ENCODE results near the gene EIF3B. TPM values are rescaled to one million over a fixed set of nuclear protein-coding genes. Genes with fewer than 3 reads are reported as not detected.
"Not testable (repeated sequence)": the region's sequence is repeated elsewhere in the genome, so short reads cannot be mapped to it uniquely, and the experiment has no call there.

Gene EIF3B
- total RNA-seq, 1 experiment from 2014 or later: 87.0 TPM

GRCh38 chr7:2416063-2416462 is 61.4 kb downstream of the EIF3B start:
- Histone ChIP-seq H2AFZ (ENCODE audit: low read length) (no peak overlapping the region), H3K27me3 (ENCODE audit: low read length) (no peaks in the 10 kb centered on the region), H3K9me2 (replicated peaks; ENCODE audit: insufficient read depth, low read length) (no peaks in the 10 kb centered on the region), H3K9ac (ENCODE audit: low read length) (no peak overlapping the region), H3K4me1 (ENCODE audit: low read length) (no peaks in the 10 kb centered on the region), H3K36me3 (ENCODE audit: insufficient read depth, low read length) (no peaks in the 10 kb centered on the region), H3K9me3 (ENCODE audit: low read length) (no peaks in the 10 kb centered on the region), H3K27ac (ENCODE audit: low read length) (no peak overlapping the region), H3K79me2 (ENCODE audit: low read length) (no peaks in the 10 kb centered on the region), H3K4me3 (ENCODE audit: low read length) (no peak overlapping the region), H3K4me2 (ENCODE audit: low read depth, low read length, poor library complexity, severe bottlenecking) (no peak overlapping the region), H4K20me1 (ENCODE audit: insufficient read depth, low read depth, low read length) (0 out of 2 replicates have a peak, but pooled peaks cover 4% of the 10 kb centered on the region)
- no peak for DNase-seq

DNA sequence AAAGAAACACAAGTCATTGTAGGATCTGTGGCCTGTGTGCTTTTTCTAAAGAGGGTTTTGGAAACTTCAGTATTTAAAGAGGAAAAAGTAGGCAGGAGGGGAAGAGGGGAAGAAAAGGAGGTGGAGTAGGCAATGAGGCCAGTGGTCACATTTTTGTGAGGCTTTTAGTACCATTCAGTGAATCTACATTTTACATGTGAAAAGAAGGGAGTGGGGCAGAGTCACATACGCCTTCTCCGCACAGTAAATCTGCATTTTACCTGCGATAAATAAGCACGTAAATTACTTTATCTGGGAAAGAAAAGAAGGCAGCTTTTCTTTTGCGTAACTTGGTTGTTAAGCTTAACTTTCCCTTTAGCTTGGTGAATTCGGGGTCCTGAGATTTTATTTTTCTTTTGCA is 62.0 kb downstream of the EIF3B start:
- H4K20me1 ChIP-seq (ENCODE audit: insufficient read depth, low read depth, low read length): 0 out of 2 replicates have a peak, but pooled peaks cover 4% of the 10 kb centered on the region
- H2AFZ ChIP-seq (ENCODE audit: low read length): no peak overlapping the region
- H3K79me2 ChIP-seq (ENCODE audit: low read length): no peaks in the 10 kb centered on the region
- H3K27ac ChIP-seq (ENCODE audit: low read length): no peak overlapping the region
- no peaks in the 10 kb centered on the region for H3K9me3 ChIP-seq (ENCODE audit: low read length)
- H3K4me3 ChIP-seq (ENCODE audit: low read length): no peak overlapping the region
- DNase-seq: no peak
- no peak overlapping the region for H3K4me2 ChIP-seq (ENCODE audit: low read depth, low read length, poor library complexity, severe bottlenecking)
- H3K27me3 ChIP-seq (ENCODE audit: low read length): no peaks in the 10 kb centered on the region
- H3K9ac ChIP-seq (ENCODE audit: low read length): no peak overlapping the region
- H3K9me2 ChIP-seq (replicated peaks; ENCODE audit: insufficient read depth, low read length): no peaks in the 10 kb centered on the region
- H3K4me1 ChIP-seq (ENCODE audit: low read length): no peaks in the 10 kb centered on the region
- no peaks in the 10 kb centered on the region for H3K36me3 ChIP-seq (ENCODE audit: insufficient read depth, low read length)

- H3K27ac ChIP-seq (ENCODE audit: low read length); DNase-seq; H3K27me3 ChIP-seq (ENCODE audit: low read length); H3K9ac ChIP-seq (ENCODE audit: low read length); H4K20me1 ChIP-seq (ENCODE audit: insufficient read depth, low read depth, low read length); H3K4me3 ChIP-seq (ENCODE audit: low read length); H2AFZ ChIP-seq (ENCODE audit: low read length); H3K4me2 ChIP-seq (ENCODE audit: low read depth, low read length, poor library complexity, severe bottlenecking); H3K79me2 ChIP-seq (ENCODE audit: low read length); H3K36me3 ChIP-seq (ENCODE audit: insufficient read depth, low read length); H3K4me1 ChIP-seq (ENCODE audit: low read length); H3K9me3 ChIP-seq (ENCODE audit: low read length); H3K9me2 ChIP-seq (replicated peaks; ENCODE audit: insufficient read depth, low read length): not testable (repeated sequence)
Measured at GRCh38 chr7:2417178-2417577, 62.6 kb downstream of the EIF3B start.

DNA sequence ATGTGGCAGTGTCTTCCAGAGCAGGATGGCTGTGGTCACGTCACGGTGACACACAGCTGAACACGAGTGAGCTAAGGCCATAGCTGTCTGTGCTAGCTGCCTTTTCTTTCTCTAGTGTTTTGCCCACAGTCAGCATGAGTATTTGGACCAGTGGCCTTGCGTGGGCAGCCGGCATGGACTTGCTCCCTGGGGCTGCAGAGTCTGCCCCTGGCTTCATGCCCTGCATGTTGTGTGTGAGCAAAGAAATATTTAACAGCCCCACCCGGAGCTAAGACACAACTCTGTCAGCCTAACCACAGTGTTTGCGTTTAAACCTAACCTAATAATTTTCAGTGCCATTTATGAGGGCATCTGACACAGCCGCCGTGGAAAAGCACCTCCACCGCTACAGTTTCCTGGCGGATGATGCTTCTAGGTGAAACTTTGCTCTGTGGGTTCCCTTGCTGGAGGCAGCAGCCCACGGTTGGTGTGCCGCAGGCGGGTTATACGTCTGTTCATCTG is 63.4 kb downstream of the EIF3B start:
- H3K27me3 ChIP-seq (ENCODE audit: low read length): no peaks in the 10 kb centered on the region
- no peak overlapping the region for H3K9ac ChIP-seq (ENCODE audit: low read length)
- no peaks in the 10 kb centered on the region for H4K20me1 ChIP-seq (ENCODE audit: insufficient read depth, low read depth, low read length)
- H3K79me2 ChIP-seq (ENCODE audit: low read length): no peaks in the 10 kb centered on the region
- no peaks in the 10 kb centered on the region for H3K4me1 ChIP-seq (ENCODE audit: low read length)
- H3K9me2 ChIP-seq (replicated peaks; ENCODE audit: insufficient read depth, low read length): no peaks in the 10 kb centered on the region
- H3K36me3 ChIP-seq (ENCODE audit: insufficient read depth, low read length): no peaks in the 10 kb centered on the region
- DNase-seq: no peak
- no peak overlapping the region for H3K27ac ChIP-seq (ENCODE audit: low read length)
- no peak overlapping the region for H3K4me2 ChIP-seq (ENCODE audit: low read depth, low read length, poor library complexity, severe bottlenecking)
- no peak overlapping the region for H2AFZ ChIP-seq (ENCODE audit: low read length)
- H3K4me3 ChIP-seq (ENCODE audit: low read length): no peak overlapping the region
- H3K9me3 ChIP-seq (ENCODE audit: low read length): no peaks in the 10 kb centered on the region

DNA sequence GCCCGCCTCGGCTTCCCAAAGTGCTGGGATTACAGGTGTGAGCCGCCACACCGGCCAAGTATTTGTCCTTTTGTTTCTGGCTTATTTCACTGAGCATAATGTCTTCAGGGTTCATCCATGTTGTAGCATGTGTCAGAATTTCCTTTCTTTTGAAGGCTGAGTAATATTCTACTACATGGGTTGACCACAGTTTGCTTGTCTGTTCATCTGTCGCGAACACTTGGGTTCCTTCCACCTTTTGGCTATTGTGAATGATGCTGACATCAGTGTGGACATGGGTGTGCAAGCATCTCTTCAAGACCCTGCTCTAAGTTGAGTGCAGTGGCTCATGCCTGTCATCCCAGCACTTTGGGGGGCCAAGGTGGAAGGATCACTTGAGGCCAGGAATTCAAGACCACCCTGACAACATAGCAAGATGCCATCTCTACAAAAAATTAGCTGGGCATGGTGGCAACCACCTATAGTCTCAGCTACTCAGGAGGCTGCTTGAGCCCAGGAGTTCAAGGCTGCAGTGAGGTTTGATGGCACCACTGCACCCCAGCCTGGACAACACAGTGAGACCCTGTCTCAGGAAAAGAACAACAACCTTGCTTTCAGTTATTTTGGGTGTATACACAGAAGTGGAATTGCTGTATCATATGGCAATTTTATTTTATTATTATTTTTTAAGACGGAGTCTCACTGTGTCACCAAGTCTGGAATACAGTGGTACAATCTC is 65.7 kb downstream of the EIF3B start:
- no peak overlapping the region for H3K9ac ChIP-seq (ENCODE audit: low read length)
- H3K79me2 ChIP-seq (ENCODE audit: low read length): no peaks in the 10 kb centered on the region
- H4K20me1 ChIP-seq (ENCODE audit: insufficient read depth, low read depth, low read length): no peaks in the 10 kb centered on the region
- H3K36me3 ChIP-seq (ENCODE audit: insufficient read depth, low read length): no peaks in the 10 kb centered on the region
- H3K27ac ChIP-seq (ENCODE audit: low read length): no peak overlapping the region
- H3K9me2 ChIP-seq (replicated peaks; ENCODE audit: insufficient read depth, low read length): no peaks in the 10 kb centered on the region
- H3K4me3 ChIP-seq (ENCODE audit: low read length): no peak overlapping the region
- DNase-seq: no peak
- no peaks in the 10 kb centered on the region for H3K27me3 ChIP-seq (ENCODE audit: low read length)
- no peaks in the 10 kb centered on the region for H3K4me1 ChIP-seq (ENCODE audit: low read length)
- no peak overlapping the region for H2AFZ ChIP-seq (ENCODE audit: low read length)
- no peaks in the 10 kb centered on the region for H3K9me3 ChIP-seq (ENCODE audit: low read length)
- H3K4me2 ChIP-seq (ENCODE audit: low read depth, low read length, poor library complexity, severe bottlenecking): no peak overlapping the region

DNA sequence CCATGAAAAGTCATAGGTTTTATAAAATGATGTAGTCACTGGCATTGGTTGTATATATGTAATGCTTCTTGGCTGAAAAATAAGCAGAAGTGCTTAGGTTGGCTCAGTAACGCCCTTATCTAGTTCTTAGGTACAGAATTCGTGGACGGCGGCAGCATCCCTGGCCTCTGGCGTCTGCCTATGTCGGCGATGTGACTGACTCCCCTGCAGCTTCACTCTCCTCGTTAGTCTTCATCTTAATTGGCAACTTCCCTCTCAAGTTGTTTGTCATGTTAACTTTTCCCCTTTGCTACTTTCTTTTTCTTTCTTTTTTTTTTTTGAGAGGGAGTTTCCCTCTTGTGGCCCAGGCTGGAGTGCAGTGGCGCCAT is 67.3 kb downstream of the EIF3B start:
- Histone ChIP-seq H3K4me2 (ENCODE audit: low read depth, low read length, poor library complexity, severe bottlenecking) (no peak overlapping the region), H3K9me3 (ENCODE audit: low read length) (no peaks in the 10 kb centered on the region), H3K4me3 (ENCODE audit: low read length) (no peak overlapping the region), H3K4me1 (ENCODE audit: low read length) (no peaks in the 10 kb centered on the region), H3K9ac (ENCODE audit: low read length) (no peak overlapping the region), H3K27me3 (ENCODE audit: low read length) (no peaks in the 10 kb centered on the region), H3K36me3 (ENCODE audit: insufficient read depth, low read length) (no peaks in the 10 kb centered on the region), H4K20me1 (ENCODE audit: insufficient read depth, low read depth, low read length) (no peaks in the 10 kb centered on the region), H3K9me2 (replicated peaks; ENCODE audit: insufficient read depth, low read length) (no peaks in the 10 kb centered on the region), H2AFZ (ENCODE audit: low read length) (no peak overlapping the region), H3K79me2 (ENCODE audit: low read length) (no peaks in the 10 kb centered on the region), H3K27ac (ENCODE audit: low read length) (no peak overlapping the region)
- no peak for DNase-seq

GRCh38 chr7:2425749-2426148 is 71.1 kb downstream of the EIF3B start:
- H3K9ac ChIP-seq (ENCODE audit: low read length): no peak overlapping the region
- no peaks in the 10 kb centered on the region for H3K4me1 ChIP-seq (ENCODE audit: low read length)
- no peak overlapping the region for H3K4me2 ChIP-seq (ENCODE audit: low read depth, low read length, poor library complexity, severe bottlenecking)

More at GRCh38 chr7:2425749-2426148, 71.1 kb downstream of the EIF3B start:
- Histone ChIP-seq H3K9me2 (replicated peaks; ENCODE audit: insufficient read depth, low read length) (no peaks in the 10 kb centered on the region), H3K27ac (ENCODE audit: low read length) (no peak overlapping the region), H3K36me3 (ENCODE audit: insufficient read depth, low read length) (no peaks in the 10 kb centered on the region), H4K20me1 (ENCODE audit: insufficient read depth, low read depth, low read length) (no peaks in the 10 kb centered on the region), H3K4me3 (ENCODE audit: low read length) (no peak overlapping the region), H3K9me3 (ENCODE audit: low read length) (no peaks in the 10 kb centered on the region), H3K27me3 (ENCODE audit: low read length) (no peaks in the 10 kb centered on the region), H3K79me2 (ENCODE audit: low read length) (no peaks in the 10 kb centered on the region), H2AFZ (ENCODE audit: low read length) (no peak overlapping the region)
- DNase-seq: no peak

Measured in Karpas-422 (cell line).